H9 (cell line): Measurements from ENCODE around the gene CACHD1. TPM values are rescaled to one million over a fixed set of nuclear protein-coding genes. Genes with fewer than 3 reads are reported as not detected.

Experiments used
- DNase-seq: peaks from one replicate; pipeline ENCODE4 v3.0.0-alpha.2; 2017
- H2AFZ ChIP-seq: one replicate; pipeline ENCODE4 v1.6.1; 2013; ENCODE audit warnings: mild to moderate bottlenecking, low read length, control low read depth, moderate library complexity
- H2AK5ac ChIP-seq: 2 replicates; pipeline ENCODE4 v1.6.1; 2013; ENCODE audit warnings: low read length, control low read depth, mixed read lengths; ENCODE audit not compliant: insufficient read length
- H2BK120ac ChIP-seq: one replicate; pipeline ENCODE4 v1.6.1; 2013; ENCODE audit warnings: low read depth, mild to moderate bottlenecking, low read length, control low read depth, inconsistent platforms; ENCODE audit not compliant: poor library complexity, severe bottlenecking
- H2BK12ac ChIP-seq: 2 replicates; pipeline ENCODE4 v1.6.1; 2013; ENCODE audit warnings: low read length, control low read depth, mixed read lengths, low read depth; ENCODE audit not compliant: insufficient read length
- H2BK15ac ChIP-seq: 2 replicates; pipeline ENCODE4 v1.6.1; 2013; ENCODE audit warnings: low read depth, low read length, control low read depth
- H2BK20ac ChIP-seq: one replicate; pipeline ENCODE4 v1.6.1; 2013; ENCODE audit warnings: low read depth, mild to moderate bottlenecking, low read length, control low read depth, inconsistent platforms; ENCODE audit not compliant: poor library complexity, severe bottlenecking
- H2BK5ac ChIP-seq: 2 replicates; pipeline ENCODE4 v1.6.1; 2013; ENCODE audit warnings: low read length, control low read depth, mixed read lengths; ENCODE audit not compliant: insufficient read length
- H3K14ac ChIP-seq: 2 replicates; pipeline ENCODE4 v1.6.1; 2013; ENCODE audit warnings: low read length, control low read depth; ENCODE audit not compliant: insufficient read depth
- H3K18ac ChIP-seq: 2 replicates; pipeline ENCODE4 v1.6.1; 2013; ENCODE audit warnings: low read depth, mild to moderate bottlenecking, mixed read lengths, low read length, control low read depth; ENCODE audit not compliant: insufficient read length
- H3K23ac ChIP-seq: 2 replicates; pipeline ENCODE4 v1.6.1; 2013; ENCODE audit warnings: low read length, control low read depth, mixed read lengths, low read depth; ENCODE audit not compliant: insufficient read length
- H3K23me2 ChIP-seq: 2 replicates; pipeline ENCODE4 v1.6.1; 2013; ENCODE audit warnings: low read depth, mild to moderate bottlenecking, mixed read lengths, low read length, control low read depth; ENCODE audit not compliant: insufficient read length, poor library complexity, severe bottlenecking
- H3K27ac ChIP-seq: 2 replicates; pipeline ENCODE4 v1.5.1; 2013; ENCODE audit warnings: low read length, control low read depth, mixed read lengths, low read depth; ENCODE audit not compliant: insufficient read length
- H3K27me3 ChIP-seq: 2 replicates; pipeline ENCODE4 v1.6.1; 2013; ENCODE audit warnings: low read length, control low read depth, inconsistent platforms; ENCODE audit not compliant: insufficient read depth
- H3K4ac ChIP-seq: 2 replicates; pipeline ENCODE4 v1.6.1; 2013; ENCODE audit warnings: low read depth, mild to moderate bottlenecking, control low read depth, inconsistent platforms, low read length, moderate library complexity
- H3K4me1 ChIP-seq: 2 replicates; pipeline ENCODE4 v1.6.1; 2013; ENCODE audit warnings: low read length, control low read depth, inconsistent platforms; ENCODE audit not compliant: insufficient read depth
- H3K4me2 ChIP-seq: 2 replicates; pipeline ENCODE4 v1.6.1; 2013; ENCODE audit warnings: low read length, control low read depth, mixed read lengths; ENCODE audit not compliant: insufficient read length, insufficient read depth
- H3K56ac ChIP-seq: 2 replicates; pipeline ENCODE4 v1.6.1; 2013; ENCODE audit warnings: low read depth, mild to moderate bottlenecking, mixed read lengths, low read length, control low read depth; ENCODE audit not compliant: insufficient read length
- H3K79me1 ChIP-seq: 2 replicates; pipeline ENCODE4 v1.6.1; 2013; ENCODE audit warnings: low read depth, mild to moderate bottlenecking, moderate library complexity, low read length, control low read depth, inconsistent platforms; ENCODE audit not compliant: insufficient read depth, poor library complexity, severe bottlenecking
- H3K79me2 ChIP-seq: 2 replicates; pipeline ENCODE4 v1.6.1; 2013; ENCODE audit warnings: low read length, control low read depth, inconsistent platforms; ENCODE audit not compliant: insufficient read depth
- H3K9ac ChIP-seq: 2 replicates; pipeline ENCODE4 v1.6.1; 2013; ENCODE audit warnings: low read length, control low read depth, mixed read lengths; ENCODE audit not compliant: insufficient read length; ENCODE audit errors: extremely low read depth
- H3K9me3 ChIP-seq: one replicate; pipeline ENCODE4 v1.6.1; 2013; ENCODE audit warnings: low read depth, low read length, inconsistent platforms; ENCODE audit not compliant: control insufficient read depth
- H3T11ph ChIP-seq: one replicate; pipeline ENCODE4 v1.6.1; 2013; ENCODE audit warnings: mild to moderate bottlenecking, low read length, control low read depth, inconsistent platforms
- H4K20me1 ChIP-seq: one replicate; pipeline ENCODE4 v1.6.1; 2013; ENCODE audit not compliant: control insufficient read depth, insufficient read length, insufficient read depth
- H4K5ac ChIP-seq: 2 replicates; pipeline ENCODE4 v1.6.1; 2013; ENCODE audit warnings: low read depth, mild to moderate bottlenecking, mixed read lengths, low read length, control low read depth; ENCODE audit not compliant: insufficient read length
- H4K8ac ChIP-seq: replicated peaks from 2 replicates; pipeline ENCODE4 v1.6.1; 2013; ENCODE audit warnings: low read length, control low read depth, mixed read lengths, low read depth; ENCODE audit not compliant: insufficient read length
- H4K91ac ChIP-seq: 2 replicates; pipeline ENCODE4 v1.6.1; 2013; ENCODE audit warnings: low read depth, mild to moderate bottlenecking, moderate library complexity, mixed read lengths, low read length, control low read depth; ENCODE audit not compliant: insufficient read length
- H3K27ac Mint-ChIP-seq, 3 experiments: 2 replicates in 2 of 3; 3 replicates in 1 of 3; pipeline ENCODE4 v1.8.0; 2020 to 2021; ENCODE audit warnings: mixed read lengths in 3 of 3, mild to moderate bottlenecking in 1 of 3, moderate library complexity in 1 of 3
- H3K27me3 Mint-ChIP-seq: 2 replicates; pipeline ENCODE4 v1.8.0; 2021; ENCODE audit warnings: low read depth, mild to moderate bottlenecking, moderate library complexity, mixed read lengths
- H3K36me3 Mint-ChIP-seq, 3 experiments: 2 replicates in 2 of 3; 3 replicates in 1 of 3; pipeline ENCODE4 v1.8.0; 2020 to 2021; ENCODE audit warnings: low read depth in 3 of 3, mixed read lengths in 3 of 3; ENCODE audit not compliant: insufficient read depth in 1 of 3
- H3K4me1 Mint-ChIP-seq, 2 experiments: 2 replicates each; pipeline ENCODE4 v1.8.0; 2020; ENCODE audit warnings: mixed read lengths in 2 of 2
- H3K4me3 Mint-ChIP-seq, 2 experiments: 2 replicates in 1 of 2; 3 replicates in 1 of 2; pipeline ENCODE4 v1.8.0; 2020 to 2021; ENCODE audit warnings: mild to moderate bottlenecking in 2 of 2, mixed read lengths in 2 of 2, moderate library complexity in 1 of 2
- H3K9me3 Mint-ChIP-seq, 2 experiments: 2 replicates in 1 of 2; 3 replicates in 1 of 2; pipeline ENCODE4 v1.8.0; 2020; ENCODE audit warnings: mild to moderate bottlenecking in 2 of 2, mixed read lengths in 2 of 2, moderate library complexity in 1 of 2
- WGBS: extraction: QIAGEN DNeasy Blood & Tissue Kit; methylation state at CpG from one replicate; pipeline ENCODE4 v1.1.7; 2013; ENCODE audit warnings: missing lambda C conversion rate, low lambda C conversion rate, mixed read lengths; ENCODE audit not compliant: insufficient read length; ENCODE audit errors: extremely low coverage; 5-methylcytosine and 5-hydroxymethylcytosine counted together
- total RNA-seq: library from RNA; stranded (reverse); gene quantifications from 2 replicates; pipeline ENCODE4 v1.2.1, GENCODE V29; 2021
- TF ChIP-seq, protein P1 (sequence below): fragments of 200-600 bp; sonication (generic); conservative IDR thresholded peaks from 3 replicates; pipeline ENCODE4 v1.8.0; 2021; ENCODE audit warnings: antibody characterized with exemption, mild to moderate bottlenecking

CACHD1 gene
- total RNA-seq, 1 experiment from 2014 or later = 94.2 TPM

- Mint-ChIP-seq H3K4me3 (peak overlapping the region in 1 of 2 experiments; percentile 53; a peak in 2 of 5 replicates), H3K27ac (peak overlapping the region in 1 of 3 experiments; percentile 23; a peak in 3 of 7 replicates)
Measured at GRCh38 chr1:64517640-64518039, 47.7 kb downstream of the CACHD1 start.

More at GRCh38 chr1:64517640-64518039, 47.7 kb downstream of the CACHD1 start:
- H2BK5ac ChIP-seq = no peak overlapping the region
- peaks cover 11% of the 10 kb centered on the region for H3K79me1 ChIP-seq
- no peak overlapping the region for H3T11ph ChIP-seq
- no peak overlapping the region for H3K4ac ChIP-seq
- no CpG with 5 or more reads among the region's 2 CpGs for WGBS
- H2AFZ ChIP-seq = no peak overlapping the region
- H3K14ac ChIP-seq = no peak overlapping the region
- no peak overlapping the region for H3K4me2 ChIP-seq
- H2BK20ac ChIP-seq = no peak overlapping the region
- H3K56ac ChIP-seq = no peak overlapping the region
- no peak overlapping the region for H2BK12ac ChIP-seq
- peaks cover 18% of the 10 kb centered on the region; the same call in 1 of the 2 replicates for H3K79me2 ChIP-seq
- no peaks in the 10 kb centered on the region for H4K20me1 ChIP-seq
- H3K4me1 Mint-ChIP-seq = peaks cover 88 to 97% of the 10 kb centered on the region in 2 experiments
- no peak overlapping the region for H4K5ac ChIP-seq
- no peak overlapping the region for H3K9ac ChIP-seq
- no peak overlapping the region for H2BK15ac ChIP-seq
- H3K23me2 ChIP-seq = no peaks in the 10 kb centered on the region
- no peak overlapping the region for H3K23ac ChIP-seq
- no peaks in the 10 kb centered on the region; a peak in 1 of 5 replicates for H3K9me3 Mint-ChIP-seq
- TF ChIP-seq, protein P1, sequence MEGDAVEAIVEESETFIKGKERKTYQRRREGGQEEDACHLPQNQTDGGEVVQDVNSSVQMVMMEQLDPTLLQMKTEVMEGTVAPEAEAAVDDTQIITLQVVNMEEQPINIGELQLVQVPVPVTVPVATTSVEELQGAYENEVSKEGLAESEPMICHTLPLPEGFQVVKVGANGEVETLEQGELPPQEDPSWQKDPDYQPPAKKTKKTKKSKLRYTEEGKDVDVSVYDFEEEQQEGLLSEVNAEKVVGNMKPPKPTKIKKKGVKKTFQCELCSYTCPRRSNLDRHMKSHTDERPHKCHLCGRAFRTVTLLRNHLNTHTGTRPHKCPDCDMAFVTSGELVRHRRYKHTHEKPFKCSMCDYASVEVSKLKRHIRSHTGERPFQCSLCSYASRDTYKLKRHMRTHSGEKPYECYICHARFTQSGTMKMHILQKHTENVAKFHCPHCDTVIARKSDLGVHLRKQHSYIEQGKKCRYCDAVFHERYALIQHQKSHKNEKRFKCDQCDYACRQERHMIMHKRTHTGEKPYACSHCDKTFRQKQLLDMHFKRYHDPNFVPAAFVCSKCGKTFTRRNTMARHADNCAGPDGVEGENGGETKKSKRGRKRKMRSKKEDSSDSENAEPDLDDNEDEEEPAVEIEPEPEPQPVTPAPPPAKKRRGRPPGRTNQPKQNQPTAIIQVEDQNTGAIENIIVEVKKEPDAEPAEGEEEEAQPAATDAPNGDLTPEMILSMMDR = no peak
- H4K8ac ChIP-seq = no peak overlapping the region
- H3K36me3 Mint-ChIP-seq = peaks cover 0 to 2% (median 2%) of the 10 kb centered on the region in 3 experiments; a peak in 4 of 7 replicates
- H2BK120ac ChIP-seq = no peak overlapping the region
- H3K27me3 Mint-ChIP-seq = no peaks in the 10 kb centered on the region
- no peak overlapping the region for H3K27ac ChIP-seq
- H4K91ac ChIP-seq = no peak overlapping the region
- no peaks in the 10 kb centered on the region for H3K27me3 ChIP-seq
- DNase-seq = no peak
- H3K4me1 ChIP-seq = peaks cover 25% of the 10 kb centered on the region; the same call in 1 of the 2 replicates
- no peaks in the 10 kb centered on the region for H3K9me3 ChIP-seq
- peak overlapping the region; percentile 9 for H2AK5ac ChIP-seq
- H3K18ac ChIP-seq = no peak overlapping the region
